ENCODE measurements around the gene IL2RG.

DNA sequence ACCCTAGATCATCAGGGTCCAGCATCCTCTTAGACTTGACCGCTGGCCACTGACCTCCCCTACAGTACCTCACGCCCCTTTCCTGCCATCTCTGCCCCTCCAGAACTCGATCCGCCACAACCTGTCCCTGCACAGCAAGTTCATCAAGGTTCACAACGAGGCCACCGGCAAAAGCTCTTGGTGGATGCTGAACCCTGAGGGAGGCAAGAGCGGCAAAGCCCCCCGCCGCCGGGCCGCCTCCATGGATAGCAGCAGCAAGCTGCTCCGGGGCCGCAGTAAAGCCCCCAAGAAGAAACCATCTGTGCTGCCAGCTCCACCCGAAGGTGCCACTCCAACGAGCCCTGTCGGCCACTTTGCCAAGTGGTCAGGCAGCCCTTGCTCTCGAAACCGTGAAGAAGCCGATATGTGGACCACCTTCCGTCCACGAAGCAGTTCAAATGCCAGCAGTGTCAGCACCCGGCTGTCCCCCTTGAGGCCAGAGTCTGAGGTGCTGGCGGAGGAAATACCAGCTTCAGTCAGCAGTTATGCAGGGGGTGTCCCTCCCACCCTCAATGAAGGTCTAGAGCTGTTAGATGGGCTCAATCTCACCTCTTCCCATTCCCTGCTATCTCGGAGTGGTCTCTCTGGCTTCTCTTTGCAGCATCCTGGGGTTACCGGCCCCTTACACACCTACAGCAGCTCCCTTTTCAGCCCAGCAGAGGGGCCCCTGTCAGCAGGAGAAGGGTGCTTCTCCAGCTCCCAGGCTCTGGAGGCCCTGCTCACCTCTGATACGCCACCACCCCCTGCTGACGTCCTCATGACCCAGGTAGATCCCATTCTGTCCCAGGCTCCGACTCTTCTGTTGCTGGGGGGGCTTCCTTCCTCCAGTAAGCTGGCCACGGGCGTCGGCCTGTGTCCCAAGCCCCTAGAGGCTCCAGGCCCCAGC lies 10.5 kb downstream of the IL2RG start:
- TF ChIP-seq, protein P1, sequence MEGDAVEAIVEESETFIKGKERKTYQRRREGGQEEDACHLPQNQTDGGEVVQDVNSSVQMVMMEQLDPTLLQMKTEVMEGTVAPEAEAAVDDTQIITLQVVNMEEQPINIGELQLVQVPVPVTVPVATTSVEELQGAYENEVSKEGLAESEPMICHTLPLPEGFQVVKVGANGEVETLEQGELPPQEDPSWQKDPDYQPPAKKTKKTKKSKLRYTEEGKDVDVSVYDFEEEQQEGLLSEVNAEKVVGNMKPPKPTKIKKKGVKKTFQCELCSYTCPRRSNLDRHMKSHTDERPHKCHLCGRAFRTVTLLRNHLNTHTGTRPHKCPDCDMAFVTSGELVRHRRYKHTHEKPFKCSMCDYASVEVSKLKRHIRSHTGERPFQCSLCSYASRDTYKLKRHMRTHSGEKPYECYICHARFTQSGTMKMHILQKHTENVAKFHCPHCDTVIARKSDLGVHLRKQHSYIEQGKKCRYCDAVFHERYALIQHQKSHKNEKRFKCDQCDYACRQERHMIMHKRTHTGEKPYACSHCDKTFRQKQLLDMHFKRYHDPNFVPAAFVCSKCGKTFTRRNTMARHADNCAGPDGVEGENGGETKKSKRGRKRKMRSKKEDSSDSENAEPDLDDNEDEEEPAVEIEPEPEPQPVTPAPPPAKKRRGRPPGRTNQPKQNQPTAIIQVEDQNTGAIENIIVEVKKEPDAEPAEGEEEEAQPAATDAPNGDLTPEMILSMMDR (conservative IDR thresholded peaks at IDR 0.05 in 1 of 2, IDR thresholded peaks at IDR 0.05 in 1 of 2; ENCODE audit: extremely low read depth in 1 of 2, insufficient read depth in 1 of 2, low read depth in 1 of 2, low read length in 2 of 2): no peak
- TF ChIP-seq EZH2 (IDR thresholded peaks at IDR 0.05; ENCODE audit: borderline replicate concordance, low read length): no peak
